GM06990 (cell line): ENCODE results near the gene HIVEP2.

Source experiments
- DNase-seq: peaks from one replicate; pipeline ENCODE4 v3.0.0-alpha.2; 2011; ENCODE audit not compliant: insufficient read length; ENCODE audit errors: extremely low read depth
- H3K27me3 ChIP-seq: replicated peaks from 2 replicates; pipeline ENCODE4 v1.6.0; 2011; ENCODE audit warnings: low read length; ENCODE audit not compliant: control insufficient read depth, insufficient read depth
- H3K36me3 ChIP-seq: 2 replicates; pipeline ENCODE4 v1.5.1; 2011; ENCODE audit warnings: low read length; ENCODE audit not compliant: control insufficient read depth, insufficient read depth
- H3K4me3 ChIP-seq: replicated peaks from 2 replicates; pipeline ENCODE4 v1.5.1; 2011; ENCODE audit warnings: low read depth, mild to moderate bottlenecking, control low read depth, low read length
- CTCF ChIP-seq: IDR thresholded peaks from 2 replicates; pipeline ENCODE4 v1.5.1; 2011; ENCODE audit warnings: low read length, control low read depth, mild to moderate bottlenecking, inconsistent platforms; ENCODE audit not compliant: insufficient read depth, poor library complexity, severe bottlenecking

Gene HIVEP2

GRCh38 chr6:142728910-142729481, 216.0 kb downstream of the HIVEP2 start:
- Histone ChIP-seq H3K4me3 (no peak overlapping the region), H3K36me3 (no peaks in the 10 kb centered on the region), H3K27me3 (no peaks in the 10 kb centered on the region)
- no peak for DNase-seq
- TF ChIP-seq CTCF = no peak

DNA sequence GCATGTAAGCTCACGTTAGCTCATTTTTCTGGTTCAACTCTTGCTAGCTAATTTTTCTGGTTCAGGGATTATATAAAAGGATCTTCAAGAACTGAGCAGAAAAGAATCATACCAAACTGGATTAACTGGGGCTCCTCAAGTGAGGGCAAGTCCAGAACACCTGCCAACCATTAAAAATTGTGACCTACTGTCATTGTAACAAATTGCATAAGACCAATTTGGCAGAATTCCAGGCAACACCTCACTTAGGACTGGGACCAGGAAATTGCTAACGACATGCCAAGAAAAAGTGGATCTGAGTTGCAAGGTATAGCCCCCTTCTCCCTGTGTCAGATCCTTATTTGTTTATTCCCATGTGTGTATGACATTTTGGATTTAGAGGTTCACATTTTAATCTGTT, 216.6 kb downstream of the HIVEP2 start:
- Histone ChIP-seq H3K27me3 (no peaks in the 10 kb centered on the region), H3K4me3 (no peak overlapping the region), H3K36me3 (no peaks in the 10 kb centered on the region)
- no peak for TF ChIP-seq CTCF
- no peak for DNase-seq

- Histone ChIP-seq H3K4me3 (no peak overlapping the region), H3K36me3 (no peaks in the 10 kb centered on the region), H3K27me3 (no peaks in the 10 kb centered on the region)
- TF ChIP-seq CTCF = no peak
- DNase-seq = no peak
Measured at GRCh38 chr6:142726616-142727015, 218.4 kb downstream of the HIVEP2 start.

- DNase-seq = no peak
- Histone ChIP-seq H3K4me3 (no peak overlapping the region), H3K36me3 (no peaks in the 10 kb centered on the region), H3K27me3 (no peaks in the 10 kb centered on the region)
- no peak for TF ChIP-seq CTCF
Measured at GRCh38 chr6:142725024-142725770, 219.8 kb downstream of the HIVEP2 start.

DNA sequence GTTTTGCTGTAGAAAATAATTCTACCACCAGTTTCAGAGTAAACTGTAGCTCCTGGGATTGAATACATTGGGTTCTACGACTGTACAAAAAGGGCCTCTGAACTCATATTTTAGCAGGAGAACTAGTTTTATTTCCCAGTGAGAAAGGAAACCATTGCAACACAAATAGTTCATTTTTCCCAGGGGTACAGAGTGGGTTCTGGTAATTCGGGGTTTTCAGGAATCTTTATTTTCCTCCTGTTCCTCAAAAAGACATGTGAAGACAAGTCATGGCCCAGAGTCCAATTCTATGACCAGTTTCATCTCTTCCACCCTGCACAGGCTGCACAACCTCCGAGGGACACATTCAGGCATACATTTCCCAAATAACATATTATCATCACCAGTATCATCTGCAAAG, 222.1 kb downstream of the HIVEP2 start:
- DNase-seq = no peak
- Histone ChIP-seq H3K4me3 (no peak overlapping the region), H3K27me3 (no peaks in the 10 kb centered on the region), H3K36me3 (no peaks in the 10 kb centered on the region)
- no peak for TF ChIP-seq CTCF
